AG09319 (cell line): ENCODE data around the gene LPIN1.

Experiments
- DNase-seq: peaks from one replicate; pipeline ENCODE4 v3.0.0-alpha.2; 2010; ENCODE audit warnings: low read depth; ENCODE audit errors: extremely low read depth
- CTCF ChIP-seq: IDR thresholded peaks from 2 replicates; pipeline ENCODE4 v1.5.1; 2011; ENCODE audit warnings: low read depth, mild to moderate bottlenecking, inconsistent platforms, low read length, moderate library complexity

The LPIN1 gene

GRCh38 chr2:11710210-11710609, 36.2 kb upstream of the LPIN1 start:
- DNase-seq, result no peak
- no peak for TF ChIP-seq CTCF

- no peak for DNase-seq
- TF ChIP-seq CTCF, result no peak
Measured at GRCh38 chr2:11710632-11711353, 35.6 kb upstream of the LPIN1 start.

- no peak for TF ChIP-seq CTCF
- DNase-seq, result no peak
Measured at GRCh38 chr2:11711354-11711716, 35.1 kb upstream of the LPIN1 start.

- no peak for TF ChIP-seq CTCF
- DNase-seq, result no peak
Measured at GRCh38 chr2:11711751-11712150, 34.7 kb upstream of the LPIN1 start.

- no peak for TF ChIP-seq CTCF
Measured at GRCh38 chr2:11712866-11713265, 33.6 kb upstream of the LPIN1 start.

GRCh38 chr2:11713815-11714214, 32.6 kb upstream of the LPIN1 start:
- no peak for TF ChIP-seq CTCF
- DNase-seq, result no peak

More at GRCh38 chr2:11712866-11713265, 33.6 kb upstream of the LPIN1 start:
- no peak for DNase-seq

- no peak for DNase-seq
- no peak for TF ChIP-seq CTCF
Measured at GRCh38 chr2:11715987-11716652, 30.3 kb upstream of the LPIN1 start.
